ENCODE results near the gene HEPACAM. TPM values are rescaled to one million over a fixed set of nuclear protein-coding genes. Genes with fewer than 3 reads are reported as not detected.

HEPACAM gene
- total RNA-seq, 2 donors from 2014 or later: 0.83 TPM; not detected in 1

GRCh38 chr11:124941703-124942102 lies 5.9 kb upstream of the HEPACAM start:
- Histone ChIP-seq H3K27me3 (no peaks in the 10 kb centered on the region), H3K4me3 (no peak overlapping the region), H3K9me3 (no peaks in the 10 kb centered on the region), H3K4me1 (no peaks in the 10 kb centered on the region), H3K36me3 (no peaks in the 10 kb centered on the region), H3K27ac (no peak overlapping the region)
- TF ChIP-seq CTCF (IDR thresholded peaks at IDR 0.05): no peak
- no peak for DNase-seq (ENCODE audit: low spot score)

- TF ChIP-seq CTCF (IDR thresholded peaks at IDR 0.05): no peak
- no peaks in the 10 kb centered on the region for H3K4me1 ChIP-seq
- H3K9me3 ChIP-seq: no peaks in the 10 kb centered on the region
Observed at GRCh38 chr11:124938970-124939369, 3.1 kb upstream of the HEPACAM start.

GRCh38 chr11:124938206-124938765 lies 2.4 kb upstream of the HEPACAM start:
- H3K27me3 ChIP-seq: no peaks in the 10 kb centered on the region
- TF ChIP-seq CTCF (IDR thresholded peaks at IDR 0.05): no peak

More at GRCh38 chr11:124938970-124939369, 3.1 kb upstream of the HEPACAM start:
- no peak overlapping the region for H3K27ac ChIP-seq
- no peaks in the 10 kb centered on the region for H3K36me3 ChIP-seq
- H3K4me3 ChIP-seq: no peak overlapping the region
- no peaks in the 10 kb centered on the region for H3K27me3 ChIP-seq
- DNase-seq (ENCODE audit: low spot score): no peak

GRCh38 chr11:124937336-124937935 lies 1.6 kb upstream of the HEPACAM start:
- H3K27ac ChIP-seq: no peak overlapping the region
- H3K36me3 ChIP-seq: no peaks in the 10 kb centered on the region
- H3K9me3 ChIP-seq: no peaks in the 10 kb centered on the region
- H3K27me3 ChIP-seq: no peaks in the 10 kb centered on the region
- no peak overlapping the region for H3K4me3 ChIP-seq
- TF ChIP-seq CTCF (IDR thresholded peaks at IDR 0.05): no peak
- DNase-seq (ENCODE audit: low spot score): no peak
- no peaks in the 10 kb centered on the region for H3K4me1 ChIP-seq

More at GRCh38 chr11:124938206-124938765, 2.4 kb upstream of the HEPACAM start:
- Histone ChIP-seq H3K4me3 (no peak overlapping the region), H3K9me3 (no peaks in the 10 kb centered on the region), H3K4me1 (no peaks in the 10 kb centered on the region), H3K27ac (no peak overlapping the region), H3K36me3 (no peaks in the 10 kb centered on the region)
- no peak for DNase-seq (ENCODE audit: low spot score)

- H3K4me1 ChIP-seq: no peaks in the 10 kb centered on the region
- H3K27ac ChIP-seq: no peak overlapping the region
- DNase-seq (ENCODE audit: low spot score): no peak
- H3K9me3 ChIP-seq: no peaks in the 10 kb centered on the region
- H3K36me3 ChIP-seq: no peaks in the 10 kb centered on the region
- H3K4me3 ChIP-seq: no peak overlapping the region
- H3K27me3 ChIP-seq: no peaks in the 10 kb centered on the region
- no peak for TF ChIP-seq CTCF (IDR thresholded peaks at IDR 0.05)
Observed at GRCh38 chr11:124934862-124935547, 842 bp downstream of the HEPACAM start.
